SK-N-SH treated with all-trans-retinoic acid at 6 μM for 48 hours (cell line): Measurements from ENCODE around the gene RAET1G.

ENCODE experiments used
- ATAC-seq: fragments of 200-7000 bp; cut with Tn5 transposase; 3 replicates; pipeline ENCODE4 v1.9.1; 2020; ENCODE audit warnings: mild to moderate bottlenecking, moderate library complexity
- ARNTL ChIP-seq: fragments of 450-650 bp; formaldehyde crosslinking; IDR thresholded peaks from 2 replicates; pipeline ENCODE4 v1.5.0; 2020; ENCODE audit warnings: low read depth, mild to moderate bottlenecking, moderate library complexity, borderline replicate concordance
- BACH2 ChIP-seq: fragments of 250-450 bp; sonication (Bioruptor Pico); IDR thresholded peaks from 2 replicates; pipeline ENCODE4 v1.9.0; 2021; ENCODE audit warnings: mild to moderate bottlenecking, borderline replicate concordance
- CSDC2 ChIP-seq: fragments of 250-450 bp; sonication (Bioruptor Pico); IDR thresholded peaks from 2 replicates; pipeline ENCODE4 v1.5.0; 2020; ENCODE audit warnings: mild to moderate bottlenecking, moderate library complexity
- ESRRG ChIP-seq: fragments of 250-450 bp; sonication (Bioruptor Pico); IDR thresholded peaks from 2 replicates; pipeline ENCODE4 v1.6.1; 2021; ENCODE audit warnings: mild to moderate bottlenecking
- GLIS3 ChIP-seq: fragments of 250-450 bp; sonication (Bioruptor Pico); IDR thresholded peaks from 2 replicates; pipeline ENCODE4 v1.5.0; 2020; ENCODE audit warnings: mild to moderate bottlenecking, moderate library complexity
- ISL1 ChIP-seq: fragments of 250-450 bp; sonication (Bioruptor Pico); IDR thresholded peaks from 2 replicates; pipeline ENCODE4 v2.1.2; 2022; ENCODE audit warnings: mild to moderate bottlenecking, moderate library complexity
- OSR1 ChIP-seq: fragments of 250-450 bp; sonication (Bioruptor Pico); IDR thresholded peaks from 2 replicates; pipeline ENCODE4 v1.8.0; 2022; ENCODE audit warnings: moderate library complexity, mild to moderate bottlenecking, inconsistent platforms
- PPARA ChIP-seq: fragments of 250-450 bp; sonication (Bioruptor Pico); IDR thresholded peaks from 2 replicates; pipeline ENCODE4 v1.5.0; 2020; ENCODE audit warnings: mild to moderate bottlenecking, borderline replicate concordance
- RARB ChIP-seq: fragments of 250-450 bp; sonication (Bioruptor Pico); IDR thresholded peaks from 2 replicates; pipeline ENCODE4 v1.8.0; 2021; ENCODE audit warnings: mild to moderate bottlenecking, moderate library complexity
- SNAI2 ChIP-seq: fragments of 250-450 bp; sonication (Bioruptor Pico); IDR thresholded peaks from 2 replicates; pipeline ENCODE4 v1.5.0; 2020; ENCODE audit warnings: mild to moderate bottlenecking, moderate library complexity
- TCF4 ChIP-seq: fragments of 250-450 bp; sonication (Bioruptor Pico); IDR thresholded peaks from 2 replicates; pipeline ENCODE4 v1.8.0; 2021; ENCODE audit warnings: mild to moderate bottlenecking, moderate library complexity, borderline replicate concordance
- TOX ChIP-seq: fragments of 250-450 bp; sonication (Bioruptor Pico); IDR thresholded peaks from 2 replicates; pipeline ENCODE4 v1.8.0; 2021; ENCODE audit warnings: mild to moderate bottlenecking, moderate library complexity, borderline replicate concordance
- ZC3H10 ChIP-seq: fragments of 250-450 bp; sonication (Bioruptor Pico); IDR thresholded peaks from 2 replicates; pipeline ENCODE4 v1.5.1; 2021; ENCODE audit warnings: mild to moderate bottlenecking, moderate library complexity
- ZFP3 ChIP-seq: fragments of 250-450 bp; sonication (Bioruptor Pico); IDR thresholded peaks from 2 replicates; pipeline ENCODE4 v1.5.0; 2020; ENCODE audit warnings: mild to moderate bottlenecking, moderate library complexity
- ZFP30 ChIP-seq: fragments of 450-650 bp; formaldehyde crosslinking; IDR thresholded peaks from 2 replicates; pipeline ENCODE4 v1.5.0; 2022; ENCODE audit warnings: mild to moderate bottlenecking, moderate library complexity
- ZNF70 ChIP-seq: fragments of 450-650 bp; formaldehyde crosslinking; IDR thresholded peaks from 2 replicates; pipeline ENCODE4 v1.5.0; 2020; ENCODE audit warnings: mild to moderate bottlenecking, moderate library complexity
- ZNF8 ChIP-seq: fragments of 450-650 bp; formaldehyde crosslinking; IDR thresholded peaks from 2 replicates; pipeline ENCODE4 v1.5.0; 2020; ENCODE audit warnings: mild to moderate bottlenecking, moderate library complexity
- TF ChIP-seq, protein P1 (sequence below): fragments of 250-450 bp; sonication (Bioruptor Pico); IDR thresholded peaks from 2 replicates; pipeline ENCODE4 v1.8.0; 2020; ENCODE audit warnings: mild to moderate bottlenecking, moderate library complexity, borderline replicate concordance
- TF ChIP-seq, protein P2 (sequence below): fragments of 250-450 bp; sonication (Bioruptor Pico); IDR thresholded peaks from 2 replicates; pipeline ENCODE4 v1.5.1; 2020; ENCODE audit warnings: low read depth, mild to moderate bottlenecking, moderate library complexity
- TF ChIP-seq, protein P3 (sequence below): fragments of 250-450 bp; sonication (Bioruptor Pico); IDR thresholded peaks from 2 replicates; pipeline ENCODE4 v1.5.0; 2020; ENCODE audit warnings: mild to moderate bottlenecking, moderate library complexity
- TF ChIP-seq, protein P4 (sequence below): fragments of 250-450 bp; sonication (Bioruptor Pico); IDR thresholded peaks from 2 replicates; pipeline ENCODE4 v1.5.1; 2021; ENCODE audit warnings: mild to moderate bottlenecking, moderate library complexity
- TF ChIP-seq, protein P5 (sequence below): fragments of 250-450 bp; sonication (Bioruptor Pico); IDR thresholded peaks from 2 replicates; pipeline ENCODE4 v1.8.0; 2021; ENCODE audit warnings: low read depth, mild to moderate bottlenecking, moderate library complexity, borderline replicate concordance

Gene RAET1G

DNA sequence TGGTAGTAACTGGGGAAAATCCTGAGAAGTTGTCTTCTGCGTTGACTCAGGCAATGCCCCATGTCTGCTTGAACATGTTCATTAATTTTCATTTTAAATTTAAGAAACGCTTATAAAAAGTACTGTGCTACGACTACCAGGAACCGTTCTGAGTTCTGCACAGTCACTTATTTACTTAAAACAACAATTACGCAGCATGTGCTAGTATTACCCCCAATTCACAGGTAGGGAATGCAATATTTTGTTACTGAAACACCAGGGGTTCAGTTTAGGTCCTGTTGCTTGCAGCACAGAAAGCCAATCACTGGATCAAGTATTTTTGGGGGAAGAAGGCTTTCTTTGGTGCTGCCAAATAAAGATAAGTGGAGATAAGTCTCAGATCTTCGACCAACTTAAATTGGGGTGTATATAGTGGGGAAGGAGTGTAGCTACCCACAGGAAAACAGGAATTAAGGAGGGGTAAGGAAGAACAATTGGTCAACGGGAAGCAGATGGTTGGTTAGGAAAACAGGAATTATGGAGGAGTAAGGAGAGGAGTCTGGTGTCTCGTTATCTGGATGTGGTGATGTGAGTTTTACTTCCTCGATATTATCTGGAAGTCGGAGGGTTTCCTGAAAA is 53.5 kb downstream of the RAET1G start:
- ATAC-seq: no peak
- no peak for TF ChIP-seq CSDC2 (CRISPR knock-in tag)
- TF ChIP-seq ZFP3 (CRISPR knock-in tag): no peak
- no peak for TF ChIP-seq ISL1
- TF ChIP-seq TCF4 (CRISPR knock-in tag): no peak
- no peak for TF ChIP-seq BACH2 (CRISPR knock-in tag)
- no peak for TF ChIP-seq GLIS3
- no peak for TF ChIP-seq SNAI2 (CRISPR knock-in tag)
- TF ChIP-seq OSR1 (CRISPR knock-in tag): no peak
- TF ChIP-seq, protein P1, sequence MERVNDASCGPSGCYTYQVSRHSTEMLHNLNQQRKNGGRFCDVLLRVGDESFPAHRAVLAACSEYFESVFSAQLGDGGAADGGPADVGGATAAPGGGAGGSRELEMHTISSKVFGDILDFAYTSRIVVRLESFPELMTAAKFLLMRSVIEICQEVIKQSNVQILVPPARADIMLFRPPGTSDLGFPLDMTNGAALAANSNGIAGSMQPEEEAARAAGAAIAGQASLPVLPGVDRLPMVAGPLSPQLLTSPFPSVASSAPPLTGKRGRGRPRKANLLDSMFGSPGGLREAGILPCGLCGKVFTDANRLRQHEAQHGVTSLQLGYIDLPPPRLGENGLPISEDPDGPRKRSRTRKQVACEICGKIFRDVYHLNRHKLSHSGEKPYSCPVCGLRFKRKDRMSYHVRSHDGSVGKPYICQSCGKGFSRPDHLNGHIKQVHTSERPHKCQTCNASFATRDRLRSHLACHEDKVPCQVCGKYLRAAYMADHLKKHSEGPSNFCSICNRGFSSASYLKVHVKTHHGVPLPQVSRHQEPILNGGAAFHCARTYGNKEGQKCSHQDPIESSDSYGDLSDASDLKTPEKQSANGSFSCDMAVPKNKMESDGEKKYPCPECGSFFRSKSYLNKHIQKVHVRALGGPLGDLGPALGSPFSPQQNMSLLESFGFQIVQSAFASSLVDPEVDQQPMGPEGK (CRISPR knock-in tag): no peak
- no peak for TF ChIP-seq PPARA
- TF ChIP-seq ZNF8: no peak
- no peak for TF ChIP-seq TOX (CRISPR knock-in tag)
- TF ChIP-seq ARNTL (CRISPR knock-in tag): no peak
- TF ChIP-seq, protein P2, sequence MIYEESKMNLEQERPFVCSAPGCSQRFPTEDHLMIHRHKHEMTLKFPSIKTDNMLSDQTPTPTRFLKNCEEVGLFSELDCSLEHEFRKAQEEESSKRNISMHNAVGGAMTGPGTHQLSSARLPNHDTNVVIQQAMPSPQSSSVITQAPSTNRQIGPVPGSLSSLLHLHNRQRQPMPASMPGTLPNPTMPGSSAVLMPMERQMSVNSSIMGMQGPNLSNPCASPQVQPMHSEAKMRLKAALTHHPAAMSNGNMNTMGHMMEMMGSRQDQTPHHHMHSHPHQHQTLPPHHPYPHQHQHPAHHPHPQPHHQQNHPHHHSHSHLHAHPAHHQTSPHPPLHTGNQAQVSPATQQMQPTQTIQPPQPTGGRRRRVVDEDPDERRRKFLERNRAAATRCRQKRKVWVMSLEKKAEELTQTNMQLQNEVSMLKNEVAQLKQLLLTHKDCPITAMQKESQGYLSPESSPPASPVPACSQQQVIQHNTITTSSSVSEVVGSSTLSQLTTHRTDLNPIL (CRISPR knock-in tag): no peak
- TF ChIP-seq ESRRG (CRISPR knock-in tag): no peak
- no peak for TF ChIP-seq ZFP30 (CRISPR knock-in tag)
- TF ChIP-seq, protein P3, sequence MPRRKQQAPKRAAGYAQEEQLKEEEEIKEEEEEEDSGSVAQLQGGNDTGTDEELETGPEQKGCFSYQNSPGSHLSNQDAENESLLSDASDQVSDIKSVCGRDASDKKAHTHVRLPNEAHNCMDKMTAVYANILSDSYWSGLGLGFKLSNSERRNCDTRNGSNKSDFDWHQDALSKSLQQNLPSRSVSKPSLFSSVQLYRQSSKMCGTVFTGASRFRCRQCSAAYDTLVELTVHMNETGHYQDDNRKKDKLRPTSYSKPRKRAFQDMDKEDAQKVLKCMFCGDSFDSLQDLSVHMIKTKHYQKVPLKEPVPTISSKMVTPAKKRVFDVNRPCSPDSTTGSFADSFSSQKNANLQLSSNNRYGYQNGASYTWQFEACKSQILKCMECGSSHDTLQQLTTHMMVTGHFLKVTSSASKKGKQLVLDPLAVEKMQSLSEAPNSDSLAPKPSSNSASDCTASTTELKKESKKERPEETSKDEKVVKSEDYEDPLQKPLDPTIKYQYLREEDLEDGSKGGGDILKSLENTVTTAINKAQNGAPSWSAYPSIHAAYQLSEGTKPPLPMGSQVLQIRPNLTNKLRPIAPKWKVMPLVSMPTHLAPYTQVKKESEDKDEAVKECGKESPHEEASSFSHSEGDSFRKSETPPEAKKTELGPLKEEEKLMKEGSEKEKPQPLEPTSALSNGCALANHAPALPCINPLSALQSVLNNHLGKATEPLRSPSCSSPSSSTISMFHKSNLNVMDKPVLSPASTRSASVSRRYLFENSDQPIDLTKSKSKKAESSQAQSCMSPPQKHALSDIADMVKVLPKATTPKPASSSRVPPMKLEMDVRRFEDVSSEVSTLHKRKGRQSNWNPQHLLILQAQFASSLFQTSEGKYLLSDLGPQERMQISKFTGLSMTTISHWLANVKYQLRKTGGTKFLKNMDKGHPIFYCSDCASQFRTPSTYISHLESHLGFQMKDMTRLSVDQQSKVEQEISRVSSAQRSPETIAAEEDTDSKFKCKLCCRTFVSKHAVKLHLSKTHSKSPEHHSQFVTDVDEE (CRISPR knock-in tag): no peak
- TF ChIP-seq, protein P4, sequence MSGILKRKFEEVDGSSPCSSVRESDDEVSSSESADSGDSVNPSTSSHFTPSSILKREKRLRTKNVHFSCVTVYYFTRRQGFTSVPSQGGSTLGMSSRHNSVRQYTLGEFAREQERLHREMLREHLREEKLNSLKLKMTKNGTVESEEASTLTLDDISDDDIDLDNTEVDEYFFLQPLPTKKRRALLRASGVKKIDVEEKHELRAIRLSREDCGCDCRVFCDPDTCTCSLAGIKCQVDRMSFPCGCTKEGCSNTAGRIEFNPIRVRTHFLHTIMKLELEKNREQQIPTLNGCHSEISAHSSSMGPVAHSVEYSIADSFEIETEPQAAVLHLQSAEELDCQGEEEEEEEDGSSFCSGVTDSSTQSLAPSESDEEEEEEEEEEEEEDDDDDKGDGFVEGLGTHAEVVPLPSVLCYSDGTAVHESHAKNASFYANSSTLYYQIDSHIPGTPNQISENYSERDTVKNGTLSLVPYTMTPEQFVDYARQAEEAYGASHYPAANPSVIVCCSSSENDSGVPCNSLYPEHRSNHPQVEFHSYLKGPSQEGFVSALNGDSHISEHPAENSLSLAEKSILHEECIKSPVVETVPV (CRISPR knock-in tag): no peak
- TF ChIP-seq, all 23 proteins: peak for 0

DNA sequence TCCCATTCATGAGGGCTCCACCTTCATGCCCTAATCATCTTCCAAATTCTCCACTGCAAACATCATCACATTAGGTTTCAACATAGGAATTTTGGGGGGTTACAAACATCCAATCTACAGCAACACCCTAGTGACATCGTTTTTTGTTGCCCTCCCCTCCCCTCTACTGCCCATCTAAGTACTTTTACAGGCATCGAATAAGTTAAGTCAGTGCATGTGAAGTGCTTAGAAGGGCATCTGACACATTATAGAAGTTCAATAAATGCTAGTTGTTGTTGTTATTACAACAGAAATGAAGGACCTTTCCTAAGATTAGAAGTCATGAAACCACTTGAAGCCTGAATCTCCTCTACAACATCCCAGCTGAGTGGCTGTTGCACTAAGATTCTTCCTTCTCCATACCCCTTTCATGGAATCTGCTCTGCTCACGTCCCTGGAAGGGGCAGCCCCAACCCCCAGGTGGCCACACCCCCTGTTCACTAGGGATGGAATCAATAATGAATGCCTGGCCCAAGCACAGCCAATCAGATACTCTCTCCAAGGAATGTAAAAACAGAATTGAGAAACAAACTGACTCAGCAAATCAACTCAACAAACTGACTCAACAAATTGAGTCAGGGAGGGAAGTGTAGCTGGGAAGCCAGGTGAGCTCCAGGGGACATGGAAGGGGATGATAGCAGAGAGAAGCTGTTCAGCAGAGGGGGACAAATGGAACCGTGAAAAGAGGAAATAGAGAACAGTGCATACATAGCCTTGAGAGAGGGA is 54.9 kb downstream of the RAET1G start:
- ATAC-seq: no peak
- TF ChIP-seq ISL1: no peak
- TF ChIP-seq, protein P1 (CRISPR knock-in tag): no peak
- TF ChIP-seq ZFP30 (CRISPR knock-in tag): no peak
- no peak for TF ChIP-seq BACH2 (CRISPR knock-in tag)
- TF ChIP-seq, protein P3 (CRISPR knock-in tag): no peak
- TF ChIP-seq, protein P2 (CRISPR knock-in tag): no peak
- TF ChIP-seq ZFP3 (CRISPR knock-in tag): no peak
- TF ChIP-seq RARB: no peak
- no peak for TF ChIP-seq OSR1 (CRISPR knock-in tag)
- no peak for TF ChIP-seq PPARA
- TF ChIP-seq GLIS3: no peak
- no peak for TF ChIP-seq TOX (CRISPR knock-in tag)
- TF ChIP-seq SNAI2 (CRISPR knock-in tag): no peak
- TF ChIP-seq, protein P5, sequence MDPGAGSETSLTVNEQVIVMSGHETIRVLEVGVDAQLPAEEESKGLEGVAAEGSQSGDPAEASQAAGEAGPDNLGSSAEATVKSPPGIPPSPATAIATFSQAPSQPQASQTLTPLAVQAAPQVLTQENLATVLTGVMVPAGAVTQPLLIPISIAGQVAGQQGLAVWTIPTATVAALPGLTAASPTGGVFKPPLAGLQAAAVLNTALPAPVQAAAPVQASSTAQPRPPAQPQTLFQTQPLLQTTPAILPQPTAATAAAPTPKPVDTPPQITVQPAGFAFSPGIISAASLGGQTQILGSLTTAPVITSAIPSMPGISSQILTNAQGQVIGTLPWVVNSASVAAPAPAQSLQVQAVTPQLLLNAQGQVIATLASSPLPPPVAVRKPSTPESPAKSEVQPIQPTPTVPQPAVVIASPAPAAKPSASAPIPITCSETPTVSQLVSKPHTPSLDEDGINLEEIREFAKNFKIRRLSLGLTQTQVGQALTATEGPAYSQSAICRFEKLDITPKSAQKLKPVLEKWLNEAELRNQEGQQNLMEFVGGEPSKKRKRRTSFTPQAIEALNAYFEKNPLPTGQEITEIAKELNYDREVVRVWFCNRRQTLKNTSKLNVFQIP (CRISPR knock-in tag): no peak
- no peak for TF ChIP-seq ZNF8
- TF ChIP-seq ZC3H10 (CRISPR knock-in tag): no peak
- TF ChIP-seq ZNF70 (CRISPR knock-in tag): no peak
